HG02885 (cell line): ENCODE measurements around the gene RTL5.

Experiments
- ATAC-seq: cut with Tn5 transposase; IDR thresholded peaks from one replicate; pipeline ENCODE4 v1.9.1; 2021; ENCODE audit warnings: mild to moderate bottlenecking; ENCODE audit not compliant: unreplicated experiment, poor library complexity

Gene RTL5

DNA sequence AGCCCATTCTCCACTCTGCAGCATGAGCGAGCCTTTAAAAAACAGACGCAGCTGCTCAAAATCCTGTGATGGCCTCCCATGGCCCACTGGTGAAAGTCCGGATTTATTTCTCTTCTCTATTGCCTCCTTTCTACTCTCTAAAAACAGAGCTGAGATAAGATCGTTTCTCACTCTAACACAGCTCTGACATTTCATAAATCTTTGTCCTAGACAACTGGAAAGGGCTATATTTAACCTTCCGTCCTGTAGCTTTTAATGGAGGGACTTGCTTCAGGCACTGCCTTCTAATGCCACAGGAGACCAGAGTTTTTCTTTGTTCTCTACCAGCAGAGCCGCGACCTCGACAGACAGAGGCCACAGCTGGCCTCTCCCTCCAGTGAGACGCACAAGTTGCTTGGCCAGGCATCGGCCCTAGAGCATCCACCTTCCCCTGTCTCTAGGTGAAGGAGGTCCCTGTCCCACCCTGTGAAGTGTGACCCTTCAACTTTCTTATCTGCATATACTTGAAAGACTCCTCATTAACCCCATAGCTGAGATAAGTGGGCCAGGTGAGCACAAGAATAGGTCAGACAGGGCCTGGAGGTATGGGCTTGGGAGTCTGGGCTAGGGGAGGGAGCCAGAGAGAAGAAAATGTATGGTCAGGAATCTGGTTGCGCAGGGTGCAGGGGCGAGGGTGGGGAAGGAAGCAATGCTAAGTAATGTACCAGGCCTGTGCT, 50.0 kb downstream of the RTL5 start:
- no peak for ATAC-seq

DNA sequence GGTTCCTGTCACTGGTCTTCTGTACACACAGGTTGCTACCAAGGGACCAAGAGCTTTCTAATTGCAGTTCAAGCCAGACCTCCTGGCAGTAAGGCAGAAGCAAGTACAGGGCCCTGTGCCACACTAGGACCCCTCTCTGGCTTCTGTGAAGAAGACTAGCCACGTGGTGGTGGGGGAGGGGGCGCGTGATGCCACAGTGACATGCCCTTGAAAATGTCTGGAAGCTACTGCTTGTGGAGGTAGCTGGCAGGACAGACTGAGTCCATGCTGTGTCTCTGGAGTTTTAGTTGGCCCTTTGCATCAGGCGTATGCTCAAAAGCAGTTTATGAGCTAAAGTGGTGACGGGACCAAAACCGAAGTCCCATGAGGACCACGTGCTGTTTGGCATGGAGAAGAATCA, 50.9 kb downstream of the RTL5 start:
- ATAC-seq, result no peak

DNA sequence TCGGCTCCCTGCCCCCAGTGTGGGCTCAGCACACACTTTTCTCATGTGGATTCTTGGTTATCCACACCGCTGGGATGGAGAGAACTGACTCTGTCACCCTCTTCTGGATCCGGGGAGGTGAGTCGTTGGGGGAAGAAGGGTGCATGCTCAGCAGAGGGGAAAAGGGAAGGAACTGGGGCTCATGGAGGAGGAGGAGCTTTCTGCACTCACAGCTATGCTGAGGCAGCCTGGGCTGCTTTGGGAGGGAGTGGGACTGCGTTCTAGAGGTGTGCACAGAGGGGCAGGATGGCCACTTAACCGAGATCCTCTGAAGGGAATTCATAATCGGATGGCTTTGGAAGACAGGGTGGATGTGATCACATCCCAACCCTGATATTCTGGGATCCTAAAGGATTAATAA, 51.6 kb downstream of the RTL5 start:
- ATAC-seq, result no peak

DNA sequence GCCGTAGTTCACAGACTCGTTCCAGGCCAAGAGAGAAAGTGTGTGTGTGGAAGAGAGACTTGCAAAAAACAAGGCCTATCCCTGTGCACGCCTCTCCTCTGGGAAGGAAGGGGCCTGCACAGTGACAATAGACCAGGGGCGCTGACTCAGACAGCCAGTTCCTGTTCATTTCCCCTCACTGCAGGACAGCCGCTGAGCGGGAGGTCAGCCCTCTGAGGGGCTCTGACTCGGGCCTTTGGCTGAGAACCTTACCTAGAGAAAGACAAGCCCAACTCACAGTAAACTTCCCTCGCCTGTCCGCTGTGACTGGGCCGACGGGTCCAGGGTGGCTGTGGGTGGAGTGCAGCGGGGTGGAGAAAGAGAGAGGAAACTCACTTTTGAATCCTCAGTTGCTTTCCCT, 52.1 kb downstream of the RTL5 start:
- ATAC-seq, result no peak

DNA sequence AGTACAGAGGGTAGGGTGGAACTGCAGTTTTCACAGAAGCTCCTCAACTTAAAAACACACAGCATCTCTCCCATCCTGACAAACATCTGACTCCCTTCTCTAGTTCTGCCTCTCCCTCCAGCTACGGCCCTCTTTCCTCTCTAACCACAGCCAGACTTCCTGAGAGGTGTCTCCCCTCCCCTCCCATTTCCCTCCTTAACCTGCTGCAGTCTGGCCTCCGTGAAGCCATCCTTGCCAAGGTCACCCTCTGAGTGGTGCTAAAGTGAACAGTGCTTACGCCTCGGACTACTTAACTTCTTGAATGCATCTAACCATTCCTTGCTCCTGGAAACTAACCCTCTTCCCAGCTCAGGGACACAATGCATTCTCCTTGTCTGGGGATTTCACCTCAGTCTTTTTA, 53.3 kb downstream of the RTL5 start:
- ATAC-seq, result no peak
